HepG2 (cell line): ENCODE results near the gene MOCS1. TPM values are rescaled to one million over a fixed set of nuclear protein-coding genes. Genes with fewer than 3 reads are reported as not detected.

Experiments
- ATAC-seq: fragments of 200-7000 bp; cut with Tn5 transposase; 3 replicates; pipeline ENCODE4 v1.9.1; 2020; ENCODE audit warnings: mild to moderate bottlenecking, moderate library complexity
- BruUV-seq: library from RNA; stranded (reverse); fragments of 400-500 nt; replicated peaks from 2 replicates; lab custom pipeline; 2021; lab: Mats Ljungman, UMichigan
- CTCF ChIA-PET: fragments of 300-600 bp; formaldehyde crosslinking; extraction: SDS; loops from one replicate; lab custom pipeline; 2021; ENCODE audit warnings: low total read pairs, inconsistent platforms, low intra/inter-chr PET ratio; lab: Yijun Ruan, JAX
- POLR2A ChIA-PET: fragments of 350-600 bp; sonication (Branson Sonifier 250); formaldehyde crosslinking; loops from one replicate; lab custom pipeline; 2020; ENCODE audit warnings: antibody characterized with exemption, inconsistent platforms; lab: Yijun Ruan, JAX
- DNase-seq: peaks from one replicate; pipeline ENCODE4 v3.0.0-alpha.2; 2015; ENCODE audit warnings: low spot score
- FAIRE-seq: peaks from 3 replicates; lab custom pipeline; 2011; peaks lifted over from hg19 to GRCh38; lab: Jason Lieb, UNC
- H2AFZ ChIP-seq: one replicate; pipeline ENCODE4 v1.6.1; 2011; ENCODE audit warnings: low read length, inconsistent platforms
- H3K27ac ChIP-seq: fragments of 300-600 bp; 3 replicates; pipeline ENCODE4 v1.8.0; 2011; ENCODE audit warnings: mixed run types, mild to moderate bottlenecking, mixed read lengths, low read length, inconsistent platforms; ENCODE audit not compliant: insufficient read depth; ENCODE audit errors: extremely low read length
- H3K27me3 ChIP-seq, 2 experiments: fragments of 200-600 bp in 1 of 2; 2 replicates in 1 of 2; 3 replicates in 1 of 2; pipeline versions ENCODE4 v1.6.0 to v1.8.0; 2011; ENCODE audit warnings: low read length in 2 of 2, mild to moderate bottlenecking in 2 of 2, moderate library complexity in 2 of 2, inconsistent platforms in 1 of 2; ENCODE audit not compliant: insufficient read depth in 2 of 2, control insufficient read depth in 1 of 2
- H3K36me3 ChIP-seq, 2 experiments: fragments of 200-600 bp in 1 of 2; replicated peaks in 1 of 2; 2 replicates in 1 of 2; 3 replicates in 1 of 2; pipeline versions ENCODE4 v1.5.1 to v1.8.0; 2011; ENCODE audit warnings: low read length in 2 of 2, inconsistent platforms in 1 of 2; ENCODE audit not compliant: insufficient read depth in 2 of 2, control insufficient read depth in 1 of 2
- H3K4me1 ChIP-seq: 2 replicates; pipeline ENCODE4 v1.5.1; 2012; ENCODE audit warnings: low read length, inconsistent platforms; ENCODE audit not compliant: insufficient read depth
- H3K4me2 ChIP-seq: 2 replicates; pipeline ENCODE4 v1.6.0; 2011; ENCODE audit warnings: low read depth, low read length, inconsistent platforms
- H3K4me3 ChIP-seq, 3 experiments: fragments of 200-600 bp in 1 of 3; sonication (generic), shearing (Covaris generic) in 1 of 3; replicated peaks in 1 of 3; 2 replicates each; pipeline ENCODE4 v1.5.1; 2011 to 2016; ENCODE audit warnings: low read length in 3 of 3, inconsistent platforms in 2 of 3, low read depth in 2 of 3, mild to moderate bottlenecking in 2 of 3, control low read depth in 1 of 3, mixed read lengths in 1 of 3; ENCODE audit not compliant: insufficient read depth in 1 of 3
- H3K79me2 ChIP-seq: one replicate; pipeline ENCODE4 v1.6.1; 2011; ENCODE audit warnings: low read length, inconsistent platforms; ENCODE audit not compliant: insufficient read depth
- H3K9ac ChIP-seq: 2 replicates; pipeline ENCODE4 v1.6.0; 2011; ENCODE audit warnings: mild to moderate bottlenecking, low read depth, low read length, inconsistent platforms; ENCODE audit not compliant: insufficient read depth
- H3K9me3 ChIP-seq: 2 replicates; pipeline ENCODE4 v1.5.1; 2012; ENCODE audit warnings: mild to moderate bottlenecking, low read length
- H4K20me1 ChIP-seq: 2 replicates; pipeline ENCODE4 v1.6.0; 2011; ENCODE audit warnings: inconsistent platforms, mild to moderate bottlenecking, low read length, moderate library complexity; ENCODE audit not compliant: insufficient read depth
- FUBP1 ChIP-seq: sonication (generic); formaldehyde crosslinking; IDR thresholded peaks from 2 replicates; pipeline ENCODE4 v1.5.1; 2020; ENCODE audit warnings: missing genetic modification reagents, mild to moderate bottlenecking, borderline replicate concordance
- PAWR ChIP-seq: sonication (generic); formaldehyde crosslinking; IDR thresholded peaks from 2 replicates; pipeline ENCODE4 v1.4.0; 2020; ENCODE audit warnings: missing genetic modification reagents, mild to moderate bottlenecking, borderline replicate concordance
- POLR2G ChIP-seq: fragments of 200-400 bp; formaldehyde crosslinking; IDR thresholded peaks from 2 replicates; pipeline ENCODE4 v1.6.1; 2018; ENCODE audit warnings: mild to moderate bottlenecking, low read depth, low read length, moderate library complexity
- SRSF4 ChIP-seq: fragments of 200-400 bp; formaldehyde crosslinking; IDR thresholded peaks from one replicate; pipeline ENCODE4 v1.6.1; 2018; ENCODE audit warnings: mild to moderate bottlenecking, low read depth, low read length, moderate library complexity; ENCODE audit not compliant: poor library complexity, severe bottlenecking
- ZBTB1 ChIP-seq: sonication (generic); formaldehyde crosslinking; IDR thresholded peaks from 2 replicates; pipeline ENCODE4 v1.4.0; 2020; ENCODE audit warnings: missing genetic modification reagents, borderline replicate concordance
- ZFP90 ChIP-seq: sonication (generic); formaldehyde crosslinking; IDR thresholded peaks from 2 replicates; pipeline ENCODE4 v1.8.0; 2022; ENCODE audit warnings: missing genetic modification reagents, mild to moderate bottlenecking, inconsistent platforms, borderline replicate concordance
- ZNF160 ChIP-seq: sonication (generic); formaldehyde crosslinking; IDR thresholded peaks from 2 replicates; pipeline ENCODE4 v1.8.0; 2022; ENCODE audit warnings: mild to moderate bottlenecking, inconsistent platforms, missing genetic modification reagents
- ZNF34 ChIP-seq: sonication (generic); formaldehyde crosslinking; IDR thresholded peaks from 2 replicates; pipeline ENCODE4 v1.4.0; 2020; ENCODE audit warnings: mild to moderate bottlenecking, missing genetic modification reagents, borderline replicate concordance
- ZNF605 ChIP-seq: sonication (generic); formaldehyde crosslinking; IDR thresholded peaks from 2 replicates; pipeline ENCODE4 v1.8.0; 2022; ENCODE audit warnings: mild to moderate bottlenecking, missing genetic modification reagents
- WGBS: methylation state at CpG from one replicate; pipeline ENCODE4 v1.1.6; 2017; ENCODE audit warnings: low lambda C conversion rate; 5-methylcytosine and 5-hydroxymethylcytosine counted together
- in situ Hi-C: cut with HindIII; loops from 2 replicates; pipeline ENCODE4 v1.10.0; 2017; ENCODE audit warnings: low pct_unique_long_range_greater_than_20kb; ENCODE audit not compliant: extremely low pct_ligation_motif_present
- intact Hi-C: fragments of 100-400 bp; cut with micrococcal nuclease; formaldehyde crosslinking; loops from one replicate; pipeline ENCODE4 v1.10.0; 2022; ENCODE audit not compliant: unreplicated experiment
- polyA plus RNA-seq, 8 experiments: library from polyadenylated mRNA; depleted of rRNA in 3 of 8; stranded (reverse) in 7 of 8; unstranded in 1 of 8; fragments of >200 nt; fragmentation: Illumina TruSeq in 4 of 8; extraction: Trizol in 4 of 8; gene quantifications; 2 replicates each; pipeline versions ENCODE4 v1.2.1 to v1.2.3, GENCODE V29; 2011 to 2016; ENCODE audit warnings: low read depth in 4 of 8, missing spikeins in 1 of 8, mixed read lengths in 1 of 8; ENCODE audit not compliant: insufficient read depth in 1 of 8
- total RNA-seq, 5 experiments: library from RNA; depleted of rRNA; stranded (reverse); fragments of >200 nt; fragmentation: Illumina TruSeq; extraction: Trizol; gene quantifications; 2 replicates each; pipeline ENCODE4 v1.2.3, GENCODE V29; 2016; ENCODE audit warnings: low read depth in 1 of 5
- TF ChIP-seq, protein P1 (sequence below): sonication (generic); formaldehyde crosslinking; IDR thresholded peaks from 2 replicates; pipeline ENCODE4 v1.4.0; 2020; ENCODE audit warnings: missing genetic modification reagents; ENCODE audit errors: not compliant biosample characterization
- TF ChIP-seq, protein P2 (sequence below): sonication (generic); formaldehyde crosslinking; IDR thresholded peaks from 2 replicates; pipeline ENCODE4 v1.5.1; 2020; ENCODE audit warnings: missing genetic modification reagents, mild to moderate bottlenecking, borderline replicate concordance
- TF ChIP-seq, protein P3 (sequence below): sonication (generic); formaldehyde crosslinking; conservative IDR thresholded peaks from 2 replicates; pipeline ENCODE4 v1.4.0; 2020; ENCODE audit warnings: mild to moderate bottlenecking, missing genetic modification reagents, moderate library complexity

MOCS1 gene
- total and polyA plus RNA-seq, 2 of the 13 experiments (the other 11 are each of a cell fraction or from before 2014, with no cell fraction given) = 5.3 to 11.7 TPM

- no peak for TF ChIP-seq POLR2G
Observed at GRCh38 chr6:39950125-39950720, 16.0 kb upstream of the MOCS1 start (continued).

DNA sequence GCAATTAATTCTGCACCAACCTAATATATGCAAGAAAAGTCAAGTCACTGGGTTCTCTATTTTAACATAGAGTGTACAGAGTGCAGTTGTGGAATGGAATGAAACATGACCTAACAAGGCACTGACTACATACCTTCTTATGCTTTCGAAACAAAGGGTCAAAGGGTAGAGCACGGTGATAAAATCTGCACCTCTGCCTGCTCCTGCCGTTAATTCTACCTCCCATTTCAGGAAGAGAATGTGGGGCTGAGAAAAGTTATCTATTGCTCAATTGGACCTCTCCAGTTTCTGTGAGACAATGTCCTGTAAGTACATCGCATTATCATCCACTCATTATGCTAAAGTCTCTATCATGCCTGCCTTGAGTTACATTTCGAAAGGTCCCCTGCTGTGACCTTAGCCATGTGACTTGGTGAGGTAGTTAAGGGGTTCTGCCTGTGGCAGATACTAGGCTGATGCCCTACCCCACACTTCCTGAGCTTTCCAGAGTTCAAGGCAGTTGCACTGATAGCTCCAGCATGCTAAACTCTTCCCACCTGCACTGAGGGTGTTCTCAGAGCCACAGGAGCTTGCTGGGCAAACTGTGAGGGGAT lies 14.0 kb upstream of the MOCS1 start:
- H3K4me2 ChIP-seq = peak overlapping the region; percentile 59
- CTCF ChIA-PET = no interaction called here
- DNase-seq = peak; percentile 62
- no peaks in the 10 kb centered on the region for H3K27me3 ChIP-seq
- intact Hi-C loops = no loop called here
- no TSS peak for BruUV-seq
- 3% methylated on average over 5 of the region's 5 CpGs for WGBS
- no peaks in the 10 kb centered on the region for H4K20me1 ChIP-seq
- ATAC-seq = peak; percentile 85
- FAIRE-seq = peak; percentile 81
- no peak overlapping the region for H3K4me3 ChIP-seq
- H3K9me3 ChIP-seq = no peaks in the 10 kb centered on the region
- peaks cover 35% of the 10 kb centered on the region for H3K4me1 ChIP-seq
- H3K36me3 ChIP-seq = no peaks in the 10 kb centered on the region
- POLR2A ChIA-PET = interaction anchor here (2.5 kb wide), 1 partner anchor 14 kb away, joined by 10 read pairs; the partner anchor contains the start of gene MOCS1
- in situ Hi-C loops = no loop called here
- no peak overlapping the region for H3K9ac ChIP-seq
- H2AFZ ChIP-seq = no peak overlapping the region
- no peaks in the 10 kb centered on the region for H3K79me2 ChIP-seq
- peak overlapping the region; percentile 31 for H3K27ac ChIP-seq
- TF ChIP-seq SRSF4 (no peak), ZBTB1 (CRISPR knock-in tag) (no peak), ZNF34 (no peak), FUBP1 (CRISPR knock-in tag) (no peak), ZNF160 (CRISPR knock-in tag) (no peak), PAWR (no peak), ZNF605 (CRISPR knock-in tag) (no peak), ZFP90 (CRISPR knock-in tag) (no peak)
- TF ChIP-seq, protein P1, sequence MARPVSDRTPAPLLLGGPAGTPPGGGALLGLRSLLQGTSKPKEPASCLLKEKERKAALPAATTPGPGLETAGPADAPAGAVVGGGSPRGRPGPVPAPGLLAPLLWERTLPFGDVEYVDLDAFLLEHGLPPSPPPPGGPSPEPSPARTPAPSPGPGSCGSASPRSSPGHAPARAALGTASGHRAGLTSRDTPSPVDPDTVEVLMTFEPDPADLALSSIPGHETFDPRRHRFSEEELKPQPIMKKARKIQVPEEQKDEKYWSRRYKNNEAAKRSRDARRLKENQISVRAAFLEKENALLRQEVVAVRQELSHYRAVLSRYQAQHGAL (CRISPR knock-in tag) = no peak
- TF ChIP-seq, protein P2, sequence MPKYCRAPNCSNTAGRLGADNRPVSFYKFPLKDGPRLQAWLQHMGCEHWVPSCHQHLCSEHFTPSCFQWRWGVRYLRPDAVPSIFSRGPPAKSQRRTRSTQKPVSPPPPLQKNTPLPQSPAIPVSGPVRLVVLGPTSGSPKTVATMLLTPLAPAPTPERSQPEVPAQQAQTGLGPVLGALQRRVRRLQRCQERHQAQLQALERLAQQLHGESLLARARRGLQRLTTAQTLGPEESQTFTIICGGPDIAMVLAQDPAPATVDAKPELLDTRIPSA (CRISPR knock-in tag) = no peak
- TF ChIP-seq, protein P3, sequence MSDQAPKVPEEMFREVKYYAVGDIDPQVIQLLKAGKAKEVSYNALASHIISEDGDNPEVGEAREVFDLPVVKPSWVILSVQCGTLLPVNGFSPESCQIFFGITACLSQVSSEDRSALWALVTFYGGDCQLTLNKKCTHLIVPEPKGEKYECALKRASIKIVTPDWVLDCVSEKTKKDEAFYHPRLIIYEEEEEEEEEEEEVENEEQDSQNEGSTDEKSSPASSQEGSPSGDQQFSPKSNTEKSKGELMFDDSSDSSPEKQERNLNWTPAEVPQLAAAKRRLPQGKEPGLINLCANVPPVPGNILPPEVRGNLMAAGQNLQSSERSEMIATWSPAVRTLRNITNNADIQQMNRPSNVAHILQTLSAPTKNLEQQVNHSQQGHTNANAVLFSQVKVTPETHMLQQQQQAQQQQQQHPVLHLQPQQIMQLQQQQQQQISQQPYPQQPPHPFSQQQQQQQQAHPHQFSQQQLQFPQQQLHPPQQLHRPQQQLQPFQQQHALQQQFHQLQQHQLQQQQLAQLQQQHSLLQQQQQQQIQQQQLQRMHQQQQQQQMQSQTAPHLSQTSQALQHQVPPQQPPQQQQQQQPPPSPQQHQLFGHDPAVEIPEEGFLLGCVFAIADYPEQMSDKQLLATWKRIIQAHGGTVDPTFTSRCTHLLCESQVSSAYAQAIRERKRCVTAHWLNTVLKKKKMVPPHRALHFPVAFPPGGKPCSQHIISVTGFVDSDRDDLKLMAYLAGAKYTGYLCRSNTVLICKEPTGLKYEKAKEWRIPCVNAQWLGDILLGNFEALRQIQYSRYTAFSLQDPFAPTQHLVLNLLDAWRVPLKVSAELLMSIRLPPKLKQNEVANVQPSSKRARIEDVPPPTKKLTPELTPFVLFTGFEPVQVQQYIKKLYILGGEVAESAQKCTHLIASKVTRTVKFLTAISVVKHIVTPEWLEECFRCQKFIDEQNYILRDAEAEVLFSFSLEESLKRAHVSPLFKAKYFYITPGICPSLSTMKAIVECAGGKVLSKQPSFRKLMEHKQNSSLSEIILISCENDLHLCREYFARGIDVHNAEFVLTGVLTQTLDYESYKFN (CRISPR knock-in tag) = no peak
